ENCODE measurements around the gene PLEKHH2. TPM values are rescaled to one million over a fixed set of nuclear protein-coding genes. Genes with fewer than 3 reads are reported as not detected.

PLEKHH2 gene
- total RNA-seq, 1 experiment from 2014 or later = 21.2 TPM

GRCh38 chr2:43727634-43728014 lies 90.6 kb downstream of the PLEKHH2 start:
- no peaks in the 10 kb centered on the region for H3K9me3 Mint-ChIP-seq (ENCODE audit: low read depth, unreplicated experiment)
- CTCF ChIA-PET = no interaction called here
- no peaks in the 10 kb centered on the region for H3K4me1 Mint-ChIP-seq (ENCODE audit: low read depth, unreplicated experiment)
- TF ChIP-seq CTCF (IDR thresholded peaks at IDR 0.05; ENCODE audit: unreplicated experiment) = no peak
- no peaks in the 10 kb centered on the region for H3K36me3 Mint-ChIP-seq (ENCODE audit: insufficient read depth, unreplicated experiment)
- H3K27me3 Mint-ChIP-seq (ENCODE audit: unreplicated experiment) = no peaks in the 10 kb centered on the region
- DNase-seq = no peak
- no peak overlapping the region for H3K27ac Mint-ChIP-seq (ENCODE audit: unreplicated experiment)
- H3K4me3 Mint-ChIP-seq (ENCODE audit: low read depth, unreplicated experiment) = no peak overlapping the region
- BruUV-seq (replicated peaks) = no TSS peak
- intact Hi-C loops (cut with micrococcal nuclease; ENCODE audit: unreplicated experiment) = no loop called here

GRCh38 chr2:43729491-43730174 lies 92.6 kb downstream of the PLEKHH2 start:
- Mint-ChIP-seq H3K9me3 (ENCODE audit: low read depth, unreplicated experiment) (no peaks in the 10 kb centered on the region), H3K4me1 (ENCODE audit: low read depth, unreplicated experiment) (no peaks in the 10 kb centered on the region), H3K27me3 (ENCODE audit: unreplicated experiment) (no peaks in the 10 kb centered on the region), H3K36me3 (ENCODE audit: insufficient read depth, unreplicated experiment) (no peaks in the 10 kb centered on the region), H3K27ac (ENCODE audit: unreplicated experiment) (no peak overlapping the region), H3K4me3 (ENCODE audit: low read depth, unreplicated experiment) (no peak overlapping the region)
- BruUV-seq (replicated peaks) = no TSS peak
- intact Hi-C loops (cut with micrococcal nuclease; ENCODE audit: unreplicated experiment) = no loop called here
- CTCF ChIA-PET = no interaction called here
- DNase-seq = no peak
- TF ChIP-seq CTCF (IDR thresholded peaks at IDR 0.05; ENCODE audit: unreplicated experiment) = no peak

GRCh38 chr2:43731211-43731610 lies 94.2 kb downstream of the PLEKHH2 start:
- Mint-ChIP-seq H3K4me3 (ENCODE audit: low read depth, unreplicated experiment) (no peak overlapping the region), H3K4me1 (ENCODE audit: low read depth, unreplicated experiment) (no peaks in the 10 kb centered on the region), H3K9me3 (ENCODE audit: low read depth, unreplicated experiment) (no peaks in the 10 kb centered on the region), H3K36me3 (ENCODE audit: insufficient read depth, unreplicated experiment) (no peaks in the 10 kb centered on the region), H3K27me3 (ENCODE audit: unreplicated experiment) (no peaks in the 10 kb centered on the region), H3K27ac (ENCODE audit: unreplicated experiment) (no peak overlapping the region)
- DNase-seq = no peak
- BruUV-seq (replicated peaks) = no TSS peak
- intact Hi-C loops (cut with micrococcal nuclease; ENCODE audit: unreplicated experiment) = no loop called here
- no peak for TF ChIP-seq CTCF (IDR thresholded peaks at IDR 0.05; ENCODE audit: unreplicated experiment)
- CTCF ChIA-PET = no interaction called here

GRCh38 chr2:43736637-43737036 lies 99.6 kb downstream of the PLEKHH2 start:
- no peak for DNase-seq
- Mint-ChIP-seq H3K4me1 (ENCODE audit: low read depth, unreplicated experiment) (no peaks in the 10 kb centered on the region), H3K27me3 (ENCODE audit: unreplicated experiment) (no peaks in the 10 kb centered on the region), H3K9me3 (ENCODE audit: low read depth, unreplicated experiment) (no peaks in the 10 kb centered on the region), H3K36me3 (ENCODE audit: insufficient read depth, unreplicated experiment) (no peaks in the 10 kb centered on the region), H3K4me3 (ENCODE audit: low read depth, unreplicated experiment) (no peak overlapping the region), H3K27ac (ENCODE audit: unreplicated experiment) (no peak overlapping the region)
- TF ChIP-seq CTCF (IDR thresholded peaks at IDR 0.05; ENCODE audit: unreplicated experiment) = no peak
- no TSS peak for BruUV-seq (replicated peaks)
- intact Hi-C loops (cut with micrococcal nuclease; ENCODE audit: unreplicated experiment) = no loop called here
- CTCF ChIA-PET = no interaction called here
